ENCODE measurements around the gene VAV3.
"Not testable (repeated sequence)": the region's sequence is repeated elsewhere in the genome, so short reads cannot be mapped to it uniquely, and the experiment has no call there.

Gene VAV3, protein sequence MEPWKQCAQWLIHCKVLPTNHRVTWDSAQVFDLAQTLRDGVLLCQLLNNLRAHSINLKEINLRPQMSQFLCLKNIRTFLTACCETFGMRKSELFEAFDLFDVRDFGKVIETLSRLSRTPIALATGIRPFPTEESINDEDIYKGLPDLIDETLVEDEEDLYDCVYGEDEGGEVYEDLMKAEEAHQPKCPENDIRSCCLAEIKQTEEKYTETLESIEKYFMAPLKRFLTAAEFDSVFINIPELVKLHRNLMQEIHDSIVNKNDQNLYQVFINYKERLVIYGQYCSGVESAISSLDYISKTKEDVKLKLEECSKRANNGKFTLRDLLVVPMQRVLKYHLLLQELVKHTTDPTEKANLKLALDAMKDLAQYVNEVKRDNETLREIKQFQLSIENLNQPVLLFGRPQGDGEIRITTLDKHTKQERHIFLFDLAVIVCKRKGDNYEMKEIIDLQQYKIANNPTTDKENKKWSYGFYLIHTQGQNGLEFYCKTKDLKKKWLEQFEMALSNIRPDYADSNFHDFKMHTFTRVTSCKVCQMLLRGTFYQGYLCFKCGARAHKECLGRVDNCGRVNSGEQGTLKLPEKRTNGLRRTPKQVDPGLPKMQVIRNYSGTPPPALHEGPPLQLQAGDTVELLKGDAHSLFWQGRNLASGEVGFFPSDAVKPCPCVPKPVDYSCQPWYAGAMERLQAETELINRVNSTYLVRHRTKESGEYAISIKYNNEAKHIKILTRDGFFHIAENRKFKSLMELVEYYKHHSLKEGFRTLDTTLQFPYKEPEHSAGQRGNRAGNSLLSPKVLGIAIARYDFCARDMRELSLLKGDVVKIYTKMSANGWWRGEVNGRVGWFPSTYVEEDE

DNA sequence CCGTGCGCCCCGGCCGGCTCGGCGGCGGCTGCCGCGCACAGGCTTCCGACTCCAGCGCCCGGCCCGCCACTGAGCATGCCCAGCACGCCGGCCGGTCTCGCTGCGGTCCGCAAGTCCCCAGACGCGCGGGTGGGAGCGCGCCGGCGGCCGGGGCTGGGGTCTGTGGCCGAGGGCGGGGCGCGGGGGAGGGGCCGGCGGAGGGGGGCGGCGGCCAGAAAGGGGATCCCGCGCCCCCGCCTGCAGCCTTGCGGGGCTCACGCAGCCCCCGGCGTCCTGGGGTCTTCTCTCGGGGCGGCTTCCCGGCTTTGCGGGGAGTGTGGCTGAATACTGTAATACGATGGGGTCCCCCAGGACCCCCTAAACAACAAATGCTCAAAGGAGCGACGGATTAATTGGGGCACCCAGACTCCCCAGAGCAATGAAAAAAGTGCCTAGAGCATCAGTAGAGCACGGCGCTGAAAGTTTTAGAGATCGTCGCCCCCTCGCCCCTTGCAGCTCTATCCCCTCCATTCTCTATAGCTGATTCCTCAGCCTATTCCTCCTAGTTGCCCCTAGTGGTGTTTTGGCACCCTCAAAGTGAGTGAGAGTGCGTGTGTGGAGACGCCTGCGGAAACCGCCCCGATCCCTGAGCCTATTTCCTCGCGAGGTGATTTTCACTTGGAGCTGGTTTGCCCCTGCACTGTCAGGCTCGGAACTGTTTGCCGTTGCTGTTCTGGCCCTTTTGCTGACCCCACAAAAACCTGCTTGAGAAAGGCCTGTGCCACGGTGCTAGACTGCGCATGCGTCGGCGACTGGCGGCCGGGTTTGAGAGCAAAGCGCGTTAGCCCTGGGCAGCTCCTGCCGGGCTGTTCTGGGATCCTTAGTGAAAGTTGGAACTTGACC is at the start of gene VAV3:
VAV3 (minus strand) TSS at position 71 of the 882 bp plus-strand sequence. CDS start 311 bp downstream, outside the sequence.
- DNase-seq (ENCODE audit: low read depth): peak; percentile 62

DNA sequence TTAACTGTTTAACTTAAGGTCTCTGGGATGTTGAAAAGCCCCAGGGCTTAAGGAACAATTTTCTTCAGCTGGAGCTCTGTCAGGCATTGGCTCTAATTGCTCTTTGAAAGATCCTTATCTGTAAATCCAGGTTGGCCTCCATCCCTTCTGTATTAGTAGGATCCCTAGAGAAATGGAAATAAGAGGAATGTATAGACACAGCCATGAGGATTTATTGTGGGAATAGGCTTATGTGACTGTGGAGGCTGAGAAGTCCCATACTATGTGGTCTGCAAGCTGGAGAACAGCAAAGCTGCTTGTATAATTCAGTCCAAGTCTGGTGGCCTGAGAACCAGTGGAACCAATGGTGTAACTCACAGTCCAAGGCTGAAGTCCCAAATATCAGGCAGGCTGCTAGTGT is 47.6 kb upstream of the VAV3 start:
- no peak for DNase-seq (ENCODE audit: low read depth)

DNA sequence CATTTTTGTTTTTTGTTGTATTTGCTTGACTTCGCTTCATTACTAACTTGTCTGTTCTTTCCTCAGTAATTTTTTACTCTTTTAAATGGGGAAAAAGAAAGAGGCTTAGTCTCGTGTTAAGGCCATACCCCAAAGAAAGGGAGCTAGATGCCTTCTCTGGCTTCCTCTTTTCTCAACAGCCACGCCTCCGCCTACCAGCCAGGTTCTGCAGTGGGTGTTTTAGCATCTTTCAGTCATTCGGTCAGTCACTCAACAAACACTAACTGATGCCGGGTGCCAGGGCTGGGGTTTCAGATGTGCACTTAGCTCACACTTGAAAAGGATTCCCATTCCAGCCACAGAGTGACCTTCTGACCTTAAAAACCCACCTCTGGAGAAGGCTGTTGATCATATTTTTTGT is 46.3 kb upstream of the VAV3 start:
- no peak for DNase-seq (ENCODE audit: low read depth)

DNA sequence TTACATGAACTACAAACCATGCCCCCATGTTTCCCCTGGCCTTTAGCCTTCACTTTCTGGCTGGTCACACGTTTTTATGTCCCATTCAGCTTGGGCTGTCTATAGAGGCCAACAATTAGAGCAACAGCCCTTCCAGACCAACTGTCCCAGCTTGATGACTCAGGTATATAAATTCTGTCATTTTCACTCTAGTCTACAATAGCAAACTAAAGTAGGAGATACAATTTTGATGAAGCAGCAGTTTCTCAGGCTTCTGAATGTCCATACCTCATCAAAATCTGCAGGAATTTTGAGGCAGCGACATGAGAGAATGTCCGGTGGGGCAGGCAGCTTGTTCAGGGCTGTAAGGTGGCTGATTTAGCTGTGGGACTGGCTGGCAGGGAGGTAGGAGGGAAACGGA is 45.6 kb upstream of the VAV3 start:
- DNase-seq (ENCODE audit: low read depth): no peak

DNA sequence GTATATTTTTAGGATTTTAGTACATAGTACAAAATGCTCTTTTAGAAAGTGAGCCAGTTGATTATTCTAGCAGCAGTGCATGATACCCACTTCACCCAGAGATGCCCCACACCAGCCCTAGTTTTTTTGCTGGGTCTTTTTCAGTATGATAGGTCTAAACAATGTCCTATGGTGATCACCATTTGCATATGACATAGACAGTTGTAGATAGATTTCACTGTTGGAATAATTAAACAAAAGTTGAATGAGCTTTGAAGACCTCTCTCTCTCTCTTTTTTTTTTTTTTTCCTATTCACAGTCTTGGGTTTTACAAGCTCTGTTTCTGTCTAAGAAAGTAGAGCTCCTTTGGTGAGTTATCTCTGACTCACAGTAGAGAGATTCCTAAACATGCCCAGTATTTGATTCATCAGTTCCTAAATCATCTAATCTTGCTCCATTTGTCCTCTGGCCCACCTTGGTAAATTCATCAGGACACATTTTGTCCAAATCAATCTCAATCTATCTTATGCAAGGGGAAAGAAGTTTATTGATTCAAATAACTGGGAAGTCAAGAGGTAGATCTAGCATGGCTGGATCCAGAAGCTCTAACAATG is 44.7 kb upstream of the VAV3 start:
- no peak for DNase-seq (ENCODE audit: low read depth)

DNA sequence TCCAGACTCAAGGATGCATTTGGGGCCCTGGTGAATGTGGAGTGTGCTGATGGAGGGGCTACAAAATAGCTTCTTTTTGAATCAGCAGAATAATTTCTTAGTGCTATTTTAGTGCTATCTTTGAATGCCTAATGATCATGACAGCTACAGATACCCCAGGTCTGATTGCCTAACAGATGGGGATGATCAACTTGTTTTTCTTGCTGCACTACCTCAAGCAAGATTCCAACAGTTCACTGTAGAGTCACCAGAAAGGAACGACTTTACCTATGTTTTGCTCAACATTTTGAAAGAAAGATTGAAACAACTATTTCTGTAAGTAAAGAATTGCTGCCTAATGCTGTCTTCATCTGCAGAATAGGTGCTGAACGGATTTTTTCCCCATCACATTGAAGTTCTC is 42.6 kb upstream of the VAV3 start:
- no peak for DNase-seq (ENCODE audit: low read depth)

DNA sequence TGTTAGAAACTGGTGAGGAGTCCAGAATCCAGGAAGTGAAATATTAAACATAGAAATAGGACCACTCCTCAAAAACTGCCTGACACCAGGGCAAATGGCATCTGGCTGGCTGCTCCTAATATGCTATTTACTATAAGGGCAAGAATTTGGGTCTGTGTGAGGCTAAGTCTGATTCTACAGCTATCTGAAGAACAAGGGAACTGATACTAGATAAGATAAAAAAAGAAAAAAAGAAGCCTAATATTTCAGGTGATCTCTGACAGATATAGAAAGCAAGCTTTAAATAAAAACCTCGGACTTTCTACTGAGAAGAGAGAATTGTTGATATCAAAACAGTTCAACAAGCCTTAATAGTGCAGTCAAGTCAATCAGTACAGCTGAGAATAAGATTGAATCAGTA is 42.1 kb upstream of the VAV3 start:
- DNase-seq (ENCODE audit: low read depth): no peak

DNA sequence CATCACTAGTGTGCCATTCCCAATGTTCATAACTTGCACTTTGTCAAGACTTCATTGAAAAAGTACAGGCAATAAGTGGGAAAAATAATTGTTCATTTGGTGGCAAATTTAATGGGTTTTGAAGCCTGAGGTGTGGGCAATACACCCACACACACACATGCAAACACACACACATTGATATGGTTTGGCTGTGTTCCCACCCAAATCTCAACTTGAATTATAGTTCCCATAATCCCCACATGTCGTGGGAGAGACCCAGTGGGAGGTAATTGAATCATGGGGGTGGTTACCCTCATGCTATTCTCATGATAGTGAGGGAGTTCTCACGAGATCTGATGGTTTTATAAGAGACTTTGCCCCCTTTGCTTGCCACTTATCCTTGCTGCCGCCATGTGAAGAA is 39.9 kb upstream of the VAV3 start:
- not testable (repeated sequence) for DNase-seq (ENCODE audit: low read depth)

DNA sequence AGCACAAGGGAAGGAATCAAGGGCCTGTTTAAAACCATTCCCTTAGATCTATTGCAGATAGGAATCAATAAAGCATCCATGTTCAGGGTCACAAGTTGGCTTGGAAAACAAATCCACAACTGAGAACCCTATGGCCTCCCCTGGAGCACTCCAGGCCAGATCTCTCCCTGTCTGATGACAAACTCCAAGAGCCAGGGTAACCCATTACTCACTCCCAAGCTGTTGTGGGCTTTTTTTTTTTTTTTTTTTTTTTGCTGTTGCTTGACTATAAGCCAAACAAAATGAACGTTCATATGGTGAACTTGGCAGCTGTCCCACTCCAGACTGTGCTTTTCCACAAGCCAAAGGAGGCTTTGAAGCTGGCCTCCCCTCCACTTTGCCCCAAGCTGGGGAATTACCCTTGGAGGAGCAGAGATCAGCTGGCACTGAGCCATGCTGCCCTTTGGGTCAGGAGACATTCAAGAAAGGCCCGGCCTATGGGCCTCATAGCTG is 35.7 kb upstream of the VAV3 start:
- DNase-seq (ENCODE audit: low read depth): no peak

DNA sequence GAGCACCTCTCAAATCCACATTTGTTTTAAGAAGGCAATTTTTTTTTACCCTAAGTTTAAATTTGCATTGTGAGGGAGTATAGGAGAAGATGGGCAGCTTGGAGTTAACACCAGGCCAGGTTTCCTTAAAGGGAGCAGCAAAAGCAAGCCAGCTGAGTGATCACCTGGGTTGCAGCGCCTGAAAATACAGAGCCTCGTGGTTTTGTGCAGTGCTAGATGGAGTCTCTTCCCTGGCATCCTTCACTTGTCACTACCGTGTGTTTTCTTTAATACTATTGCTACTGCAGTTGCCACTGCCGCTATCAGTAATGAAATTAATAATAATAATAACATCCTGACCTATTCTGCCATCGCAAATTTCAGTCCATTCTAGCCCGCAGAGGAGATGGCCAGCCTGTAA is 35.2 kb upstream of the VAV3 start:
- DNase-seq (ENCODE audit: low read depth): no peak

DNA sequence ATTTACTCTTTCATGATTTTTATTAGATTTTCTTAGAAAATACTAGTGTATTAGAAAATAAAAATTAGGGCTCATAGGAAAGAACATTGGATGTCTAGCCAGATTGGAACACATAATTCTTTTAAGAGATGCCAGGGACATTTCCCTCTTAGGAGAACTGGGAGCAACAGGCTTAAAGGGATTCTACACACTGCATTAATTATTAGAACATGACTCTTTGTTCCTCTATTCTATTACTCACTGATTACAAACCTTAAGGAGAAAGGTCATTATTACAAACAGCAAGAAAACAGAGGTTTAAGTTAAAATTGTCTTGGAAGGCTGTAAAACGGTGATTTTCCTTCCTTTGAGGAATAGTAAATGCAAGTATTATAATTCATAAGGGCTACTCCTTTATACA is 32.9 kb upstream of the VAV3 start:
- DNase-seq (ENCODE audit: low read depth): no peak

DNA sequence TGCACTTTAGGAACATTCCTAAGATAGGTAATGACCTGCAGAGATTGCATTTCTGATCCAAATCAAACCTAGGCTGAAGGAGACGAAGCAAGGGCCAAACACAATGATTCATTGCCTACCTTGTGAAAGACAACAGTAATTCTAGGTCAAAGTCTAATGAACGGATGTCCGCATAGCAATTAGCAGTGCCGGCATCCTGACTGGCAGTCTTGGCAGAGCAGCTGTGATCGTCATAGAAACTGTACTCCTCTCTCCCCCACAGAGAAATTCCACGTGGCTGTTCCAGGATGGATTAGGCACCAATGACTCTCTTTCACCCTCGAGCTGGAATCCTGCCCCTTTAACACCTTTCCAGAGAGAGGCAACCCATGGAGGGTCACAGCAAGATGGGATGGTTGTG is 28.9 kb upstream of the VAV3 start:
- no peak for DNase-seq (ENCODE audit: low read depth)

DNA sequence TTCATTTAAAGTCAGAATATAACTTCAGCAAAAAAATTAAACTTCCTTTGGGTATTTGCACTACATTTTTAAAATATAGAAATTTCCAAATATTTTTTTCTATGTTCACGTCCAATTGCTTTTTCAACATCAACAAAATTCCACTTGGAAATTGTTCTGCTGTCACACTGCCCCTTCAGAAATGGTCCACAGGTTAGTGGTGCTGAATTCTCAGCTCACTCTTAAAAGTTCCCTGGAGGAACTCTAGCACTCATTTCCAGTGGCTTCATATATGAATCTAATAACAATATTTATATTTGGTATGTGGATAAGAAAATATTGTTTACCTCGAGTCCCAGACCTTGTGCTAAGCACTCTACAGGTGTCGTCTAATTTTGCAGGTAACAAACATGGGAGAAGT is 27.4 kb upstream of the VAV3 start:
- no peak for DNase-seq (ENCODE audit: low read depth)

DNA sequence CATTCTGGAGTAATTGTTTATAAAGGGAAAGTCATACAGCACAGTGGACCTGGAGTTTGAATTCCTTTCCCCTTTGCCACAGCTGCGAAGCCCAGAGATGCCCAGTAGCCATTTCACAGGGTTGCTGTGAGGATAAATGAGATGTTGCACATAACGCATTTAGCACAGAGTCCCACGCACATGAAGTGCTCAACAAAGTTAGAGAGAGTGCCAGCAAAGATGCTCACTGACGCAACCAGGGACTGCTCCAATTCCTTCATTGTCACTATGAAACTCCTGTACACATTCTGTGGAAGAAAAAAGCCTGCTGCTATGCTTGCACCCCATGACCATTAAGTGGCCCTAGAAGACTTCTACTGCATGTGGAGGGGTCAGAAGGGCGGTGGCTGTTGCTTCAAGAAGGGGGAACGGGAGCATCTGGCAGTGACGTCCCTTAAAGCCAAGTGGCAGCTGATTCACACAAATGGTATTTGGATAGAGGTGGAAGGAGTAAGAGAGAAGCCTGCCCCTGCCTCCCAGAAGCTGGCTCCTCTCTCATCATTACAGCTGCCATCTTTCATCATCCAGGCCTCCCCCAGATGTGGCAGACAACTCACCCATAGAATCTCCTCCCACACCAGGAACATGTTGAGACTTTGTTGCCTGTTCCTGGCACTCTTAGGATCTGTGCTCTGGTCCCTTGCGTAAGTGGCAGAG is 26.5 kb upstream of the VAV3 start:
- no peak for DNase-seq (ENCODE audit: low read depth)

DNA sequence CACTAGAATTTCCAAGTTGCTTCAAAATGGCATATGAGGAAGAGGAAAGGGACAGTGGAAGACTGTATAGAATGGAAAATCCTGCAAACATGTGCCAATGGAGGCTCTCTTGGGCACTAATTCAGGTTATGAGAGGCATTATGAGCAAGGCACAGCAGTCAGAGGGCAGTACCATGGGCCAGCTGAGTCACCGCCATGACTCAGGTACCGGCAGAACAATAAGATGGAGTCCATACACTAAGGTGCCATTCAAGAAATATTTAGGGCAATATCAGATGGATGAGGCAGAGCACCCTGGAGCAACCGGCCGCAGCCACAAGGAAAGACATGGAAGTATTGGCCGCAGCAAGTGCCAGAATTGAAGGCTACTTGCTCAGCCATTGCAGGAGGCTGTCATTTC is 25.6 kb upstream of the VAV3 start:
- no peak for DNase-seq (ENCODE audit: low read depth)

DNA sequence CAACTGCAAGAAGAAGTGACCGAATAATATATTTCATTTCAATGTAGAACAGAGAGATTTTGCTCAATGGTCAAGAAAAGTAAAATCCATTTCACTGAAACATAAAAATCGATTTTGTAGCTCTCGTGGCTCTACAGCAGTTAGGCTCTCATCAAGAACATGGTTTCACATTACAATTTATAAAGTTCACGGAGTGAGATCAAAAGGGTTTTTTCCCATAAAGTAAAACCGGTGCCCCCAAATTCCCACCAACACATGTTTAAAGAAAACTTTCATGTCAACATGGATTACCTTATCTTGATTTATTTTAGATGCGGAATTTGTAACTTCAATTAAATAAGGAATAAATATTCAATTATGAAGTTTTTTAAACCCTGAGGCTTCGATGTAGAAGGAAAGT is 16.3 kb upstream of the VAV3 start:
- no peak for DNase-seq (ENCODE audit: low read depth)

DNA sequence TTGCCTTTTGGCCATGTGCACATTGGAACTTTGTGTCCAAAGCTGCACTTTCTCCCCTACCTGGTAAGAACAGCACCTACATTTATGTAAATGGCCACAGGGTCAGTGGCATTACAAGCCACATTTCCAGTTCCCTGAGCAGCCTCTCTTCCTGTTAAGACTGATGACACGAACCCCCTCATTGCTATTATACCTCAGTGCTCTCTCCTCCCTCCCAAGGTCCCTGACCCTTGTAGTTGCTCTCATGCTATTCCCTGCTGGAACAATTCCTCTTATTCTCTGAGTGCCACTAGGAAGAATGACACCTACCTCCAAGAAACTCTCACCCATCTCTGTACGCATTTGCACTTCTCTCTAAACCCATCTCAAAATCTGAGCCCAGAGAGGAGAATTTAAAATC is 14.9 kb upstream of the VAV3 start:
- no peak for DNase-seq (ENCODE audit: low read depth)

DNA sequence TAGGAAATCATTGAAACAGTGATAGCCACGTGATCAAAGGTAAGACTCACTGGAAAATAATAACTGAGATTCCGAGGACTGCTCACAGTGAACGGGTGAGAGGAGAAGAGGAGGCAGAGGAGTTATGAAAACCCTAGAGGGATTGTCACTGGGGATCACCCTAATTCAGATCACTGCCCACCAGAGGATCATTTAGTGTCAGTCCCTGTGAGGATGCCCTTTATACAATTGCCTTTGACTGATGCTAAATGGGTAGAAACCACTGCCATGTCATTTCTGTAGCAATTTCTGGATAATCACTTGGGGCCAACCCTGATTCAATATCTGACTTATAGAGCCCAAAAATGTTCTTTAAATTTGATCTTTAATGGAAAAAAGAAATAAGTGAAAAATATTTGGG is 14.1 kb upstream of the VAV3 start:
- no peak for DNase-seq (ENCODE audit: low read depth)

DNA sequence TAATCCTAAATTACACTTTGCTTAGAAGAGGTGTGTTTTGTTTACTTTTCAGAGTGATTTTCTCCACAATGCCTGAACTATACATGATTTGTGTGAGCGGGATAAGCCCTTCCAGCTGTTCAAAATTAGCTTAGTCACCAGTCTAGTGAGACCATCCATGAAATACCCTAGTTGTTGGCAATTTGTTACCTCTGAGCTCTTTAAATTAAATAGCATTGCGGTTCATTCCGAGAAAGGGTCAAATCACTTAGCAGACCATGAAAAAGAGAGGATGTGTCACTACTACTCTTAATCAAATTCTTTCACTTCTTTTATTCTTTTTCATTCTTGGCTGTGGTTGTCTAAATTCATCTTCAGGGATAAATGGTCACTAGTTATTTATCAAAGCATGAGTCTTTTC is 11.9 kb upstream of the VAV3 start:
- DNase-seq (ENCODE audit: low read depth): no peak

DNA sequence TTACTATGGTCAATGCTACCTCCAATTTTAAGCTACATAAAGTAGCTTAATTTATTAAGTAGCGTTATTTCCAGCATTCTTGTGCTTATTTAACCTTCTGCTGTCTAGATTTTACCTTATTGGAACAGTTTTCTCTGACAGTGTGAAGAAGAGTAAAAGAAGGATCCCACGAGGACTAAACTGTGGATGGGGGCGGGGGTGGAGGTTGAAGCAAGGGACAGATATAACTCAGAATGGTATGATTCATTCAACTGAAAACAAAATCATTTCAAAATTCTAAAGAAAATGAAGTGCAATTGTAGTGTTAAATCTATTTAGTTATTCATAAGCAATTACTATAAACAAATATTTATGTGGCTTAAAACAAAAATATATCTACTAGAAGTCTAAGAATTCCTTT is 11.5 kb upstream of the VAV3 start:
- DNase-seq (ENCODE audit: low read depth): peak; percentile 12

DNA sequence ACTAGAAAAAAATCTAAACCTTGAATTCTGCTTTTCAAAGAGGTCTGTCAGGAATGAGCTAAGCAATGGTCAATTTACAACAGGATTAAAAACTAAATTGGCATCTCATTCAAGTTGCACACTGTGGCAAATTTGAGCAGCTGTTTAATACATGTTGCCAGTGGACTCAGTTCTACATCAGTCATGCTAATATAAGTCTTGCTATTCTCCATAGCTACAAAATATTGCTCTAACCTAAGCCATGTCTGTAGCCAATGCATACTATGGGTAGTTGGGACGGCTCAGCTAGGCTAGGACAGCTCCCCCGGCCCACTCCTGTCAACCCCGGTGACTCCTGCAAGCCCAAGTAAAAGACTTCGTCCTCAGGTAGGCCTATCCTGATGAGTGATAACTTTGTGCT is 10.9 kb upstream of the VAV3 start:
- no peak for DNase-seq (ENCODE audit: low read depth)

Data from activated T-cell treated with anti-CD3 and anti-CD28 coated beads for 48 hours (primary cell).